Endodermal cell (in vitro differentiated cells): ENCODE results near the gene IMMP2L. TPM values are rescaled to one million over a fixed set of nuclear protein-coding genes. Genes with fewer than 3 reads are reported as not detected.
A peak's percentile ranks its signal among the peaks of the same experiment; 100 is the strongest.
"Not testable (repeated sequence)": the region's sequence is repeated elsewhere in the genome, so short reads cannot be mapped to it uniquely, and the experiment has no call there.

Experiments used
- DNase-seq: peaks from one replicate; pipeline ENCODE4 v3.0.0-alpha.2; 2017
- H3K27ac ChIP-seq: 2 replicates; pipeline ENCODE4 v1.5.1; 2013; ENCODE audit warnings: mild to moderate bottlenecking, low read depth, low read length, moderate library complexity
- H3K27me3 ChIP-seq: 2 replicates; pipeline ENCODE4 v1.6.1; 2013; ENCODE audit warnings: mild to moderate bottlenecking, low read length, moderate library complexity; ENCODE audit not compliant: insufficient read depth, control insufficient read depth, poor library complexity, severe bottlenecking
- H3K36me3 ChIP-seq: 2 replicates; pipeline ENCODE4 v1.7.0; 2013; ENCODE audit warnings: mild to moderate bottlenecking, low read length, moderate library complexity; ENCODE audit not compliant: control insufficient read depth, insufficient read depth
- H3K4me1 ChIP-seq: one replicate; pipeline ENCODE4 v1.7.0; 2013; ENCODE audit warnings: low read length; ENCODE audit not compliant: control insufficient read depth, insufficient read depth
- H3K4me3 ChIP-seq: 2 replicates; pipeline ENCODE4 v1.5.1; 2013; ENCODE audit warnings: mild to moderate bottlenecking, low read length, moderate library complexity
- H3K9ac ChIP-seq: 2 replicates; pipeline ENCODE4 v1.6.1; 2013; ENCODE audit warnings: mild to moderate bottlenecking, low read length, moderate library complexity; ENCODE audit not compliant: poor library complexity, severe bottlenecking; ENCODE audit errors: extremely low read depth
- H3K9me3 ChIP-seq: 2 replicates; pipeline ENCODE4 v1.6.1; 2013; ENCODE audit warnings: mild to moderate bottlenecking, low read length, moderate library complexity; ENCODE audit not compliant: control insufficient read depth
- H3K27ac Mint-ChIP-seq: 2 replicates; pipeline ENCODE4 v1.8.0; 2020; ENCODE audit warnings: mixed read lengths
- H3K27me3 Mint-ChIP-seq: 2 replicates; pipeline ENCODE4 v1.8.0; 2021; ENCODE audit warnings: mild to moderate bottlenecking, mixed read lengths; ENCODE audit not compliant: insufficient read depth
- H3K36me3 Mint-ChIP-seq: 2 replicates; pipeline ENCODE4 v1.8.0; 2020; ENCODE audit warnings: low read depth, mixed read lengths
- H3K4me1 Mint-ChIP-seq: 2 replicates; pipeline ENCODE4 v1.8.0; 2020; ENCODE audit warnings: mixed read lengths
- H3K4me3 Mint-ChIP-seq: 2 replicates; pipeline ENCODE4 v1.8.0; 2020; ENCODE audit warnings: mild to moderate bottlenecking, moderate library complexity, mixed read lengths
- H3K9me3 Mint-ChIP-seq: 2 replicates; pipeline ENCODE4 v1.8.0; 2020; ENCODE audit warnings: mild to moderate bottlenecking, mixed read lengths
- WGBS, 2 experiments: methylation state at CpG; one replicate each; pipeline versions ENCODE4 v1.1.5 to v1.1.7; 2013; ENCODE audit warnings: missing lambda C conversion rate in 2 of 2, mixed read lengths in 1 of 2; ENCODE audit not compliant: insufficient coverage in 1 of 2, insufficient read length in 1 of 2; 5-methylcytosine and 5-hydroxymethylcytosine counted together
- total RNA-seq, 2 donors: library from RNA; stranded (reverse); fragmentation: NEBNext Ultra II Directional in 1 of 2; extraction: Animal tissue kit (Norgen Biotek cat#: 25700) in 1 of 2; gene quantifications; 2 replicates in 1 of 2; 3 replicates in 1 of 2; pipeline ENCODE4 v1.2.1, GENCODE V29; 2021
- TF ChIP-seq, protein P1 (sequence below): fragments of 200-600 bp; sonication (generic); conservative IDR thresholded peaks from 2 replicates; pipeline ENCODE4 v1.5.0; 2021; ENCODE audit warnings: antibody characterized with exemption, mild to moderate bottlenecking

IMMP2L gene
- total RNA-seq, 2 donors from 2014 or later: 17.7 to 19.4 TPM

DNA sequence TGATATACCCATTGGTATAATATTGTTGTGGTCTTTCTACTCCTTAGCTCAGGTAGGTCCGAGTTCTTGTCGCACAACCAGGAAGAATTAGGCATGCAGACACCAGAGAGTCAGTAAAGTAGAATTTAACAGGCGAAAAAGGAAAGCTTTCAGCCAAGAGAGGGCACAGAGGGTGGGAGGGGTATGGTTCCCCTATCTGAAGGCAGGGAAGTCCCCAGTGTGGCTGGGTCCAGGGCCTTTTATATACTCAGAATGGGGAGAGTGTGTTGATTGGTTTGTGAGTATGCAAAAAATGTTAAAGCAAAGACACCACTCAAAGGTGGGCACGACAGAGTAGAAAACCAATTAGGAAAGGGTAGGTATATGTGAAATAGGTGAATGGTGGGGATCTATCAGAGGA lies 53.9 kb downstream of the IMMP2L start:
- H3K4me3 Mint-ChIP-seq: no peak overlapping the region
- Histone ChIP-seq H3K36me3 (no peaks in the 10 kb centered on the region), H3K4me1 (no peaks in the 10 kb centered on the region), H3K27me3 (no peaks in the 10 kb centered on the region), H3K9me3 (no peaks in the 10 kb centered on the region), H3K4me3 (no peak overlapping the region), H3K27ac (no peak overlapping the region), H3K9ac (no peak overlapping the region)
- no peak for DNase-seq
- H3K27ac Mint-ChIP-seq: peak overlapping the region; percentile 27
- peaks cover 9% of the 10 kb centered on the region for H3K36me3 Mint-ChIP-seq
- H3K27me3 Mint-ChIP-seq: no peaks in the 10 kb centered on the region
- TF ChIP-seq, protein P1, sequence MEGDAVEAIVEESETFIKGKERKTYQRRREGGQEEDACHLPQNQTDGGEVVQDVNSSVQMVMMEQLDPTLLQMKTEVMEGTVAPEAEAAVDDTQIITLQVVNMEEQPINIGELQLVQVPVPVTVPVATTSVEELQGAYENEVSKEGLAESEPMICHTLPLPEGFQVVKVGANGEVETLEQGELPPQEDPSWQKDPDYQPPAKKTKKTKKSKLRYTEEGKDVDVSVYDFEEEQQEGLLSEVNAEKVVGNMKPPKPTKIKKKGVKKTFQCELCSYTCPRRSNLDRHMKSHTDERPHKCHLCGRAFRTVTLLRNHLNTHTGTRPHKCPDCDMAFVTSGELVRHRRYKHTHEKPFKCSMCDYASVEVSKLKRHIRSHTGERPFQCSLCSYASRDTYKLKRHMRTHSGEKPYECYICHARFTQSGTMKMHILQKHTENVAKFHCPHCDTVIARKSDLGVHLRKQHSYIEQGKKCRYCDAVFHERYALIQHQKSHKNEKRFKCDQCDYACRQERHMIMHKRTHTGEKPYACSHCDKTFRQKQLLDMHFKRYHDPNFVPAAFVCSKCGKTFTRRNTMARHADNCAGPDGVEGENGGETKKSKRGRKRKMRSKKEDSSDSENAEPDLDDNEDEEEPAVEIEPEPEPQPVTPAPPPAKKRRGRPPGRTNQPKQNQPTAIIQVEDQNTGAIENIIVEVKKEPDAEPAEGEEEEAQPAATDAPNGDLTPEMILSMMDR: no peak
- H3K4me1 Mint-ChIP-seq: peaks cover 1% of the 10 kb centered on the region
- peaks cover 5% of the 10 kb centered on the region for H3K9me3 Mint-ChIP-seq
- 91 to 100% methylated on average over 4 of the region's 4 CpGs for WGBS, 2 experiments

DNA sequence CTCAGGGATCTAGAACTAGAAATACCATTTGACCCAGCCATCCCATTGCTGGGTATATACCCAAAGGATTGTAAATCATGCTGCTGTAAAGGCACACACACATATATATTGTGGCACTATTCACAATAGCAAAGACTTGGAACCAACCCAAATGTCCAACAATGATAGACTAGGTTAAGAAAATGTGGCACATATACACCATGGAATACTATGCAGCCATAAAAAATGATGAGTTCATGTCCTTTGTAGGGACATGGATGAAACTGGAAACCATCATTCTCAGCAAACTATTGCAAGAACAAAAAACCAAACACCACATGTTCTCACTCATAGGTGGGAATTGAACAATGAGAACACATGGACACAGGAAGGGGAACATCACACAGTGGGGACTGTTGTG lies 56.9 kb downstream of the IMMP2L start:
- not testable (repeated sequence) for H3K9ac ChIP-seq, H3K27ac Mint-ChIP-seq, H3K4me3 Mint-ChIP-seq, H3K27me3 Mint-ChIP-seq, H3K36me3 ChIP-seq, H3K36me3 Mint-ChIP-seq, H3K27me3 ChIP-seq, H3K4me1 Mint-ChIP-seq, H3K27ac ChIP-seq, DNase-seq, H3K4me3 ChIP-seq, H3K9me3 ChIP-seq, H3K4me1 ChIP-seq
- H3K9me3 Mint-ChIP-seq: peaks cover 19% of the 10 kb centered on the region

DNA sequence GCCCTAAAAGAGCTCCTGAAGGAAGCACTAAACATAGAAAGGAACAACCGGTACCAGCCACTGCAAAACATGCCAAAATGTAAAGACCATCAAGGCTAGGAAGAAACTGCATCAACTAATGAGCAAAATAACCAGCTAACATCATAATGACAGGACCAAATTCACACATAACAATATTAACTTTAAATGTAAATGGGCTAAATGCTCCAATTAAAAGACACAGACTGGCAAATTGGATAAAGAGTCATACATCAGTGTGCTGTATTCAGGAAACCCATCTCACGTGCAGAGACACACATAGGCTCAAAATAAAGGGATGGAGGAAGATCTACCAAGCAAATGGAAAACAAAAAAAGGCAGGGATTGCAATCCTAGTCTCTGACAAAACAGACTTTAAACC lies 60.5 kb downstream of the IMMP2L start:
- H3K4me3 Mint-ChIP-seq, H3K4me1 ChIP-seq, H3K27me3 ChIP-seq, H3K4me1 Mint-ChIP-seq, H3K4me3 ChIP-seq, H3K9ac ChIP-seq, H3K36me3 ChIP-seq, H3K9me3 ChIP-seq, H3K27me3 Mint-ChIP-seq, DNase-seq, H3K27ac ChIP-seq, H3K27ac Mint-ChIP-seq: not testable (repeated sequence)
- 100% methylated on average over 2 of the region's 2 CpGs; no CpG with 5 or more reads in 1 of the 2 experiments for WGBS, 2 experiments
- peaks cover 15% of the 10 kb centered on the region for H3K36me3 Mint-ChIP-seq
- peaks cover 35% of the 10 kb centered on the region for H3K9me3 Mint-ChIP-seq

DNA sequence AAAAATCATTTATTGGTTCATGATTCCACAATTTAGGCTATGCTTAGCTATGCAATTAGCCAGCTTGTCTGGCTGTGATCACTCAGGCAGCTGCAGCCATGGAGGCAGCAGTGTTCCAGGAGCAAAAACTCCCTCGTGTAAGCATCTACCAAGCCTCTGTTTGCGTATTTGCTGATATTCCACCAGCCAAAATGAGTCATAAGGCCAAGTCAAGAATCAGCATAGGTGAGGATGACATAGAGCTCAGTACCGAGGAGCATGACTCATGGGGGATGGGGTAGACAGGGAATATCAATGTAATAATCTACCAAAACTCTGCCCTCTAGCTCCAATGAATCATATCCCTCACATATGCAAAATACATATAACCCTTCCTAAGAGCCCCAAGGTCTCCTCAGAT lies 63.3 kb downstream of the IMMP2L start:
- H3K36me3 ChIP-seq: no peaks in the 10 kb centered on the region
- H3K27me3 Mint-ChIP-seq: no peaks in the 10 kb centered on the region
- peaks cover 6% of the 10 kb centered on the region for H3K9me3 ChIP-seq
- no peaks in the 10 kb centered on the region for H3K4me1 ChIP-seq
- peaks cover 34% of the 10 kb centered on the region for H3K9me3 Mint-ChIP-seq
- H3K27ac Mint-ChIP-seq: no peak overlapping the region
- WGBS, 2 experiments: 88% methylated on average over 2 to 3 of the region's 3 CpGs
- H3K27me3 ChIP-seq: no peaks in the 10 kb centered on the region
- H3K27ac ChIP-seq: no peak overlapping the region
- TF ChIP-seq, protein P1: no peak
- no peak for DNase-seq
- H3K9ac ChIP-seq: no peak overlapping the region
- H3K36me3 Mint-ChIP-seq: peaks cover 14% of the 10 kb centered on the region
- H3K4me3 Mint-ChIP-seq: no peak overlapping the region
- no peak overlapping the region for H3K4me3 ChIP-seq
- peaks cover 6% of the 10 kb centered on the region for H3K4me1 Mint-ChIP-seq
